ENCODE measurements around the gene MYH10. TPM values are rescaled to one million over a fixed set of nuclear protein-coding genes. Genes with fewer than 3 reads are reported as not detected.
A peak's percentile ranks its signal among the peaks of the same experiment; 100 is the strongest.

MYH10 gene
- total and polyA plus RNA-seq, 12 donors: 10.3 to 61.0 (median 36.2) TPM

DNA sequence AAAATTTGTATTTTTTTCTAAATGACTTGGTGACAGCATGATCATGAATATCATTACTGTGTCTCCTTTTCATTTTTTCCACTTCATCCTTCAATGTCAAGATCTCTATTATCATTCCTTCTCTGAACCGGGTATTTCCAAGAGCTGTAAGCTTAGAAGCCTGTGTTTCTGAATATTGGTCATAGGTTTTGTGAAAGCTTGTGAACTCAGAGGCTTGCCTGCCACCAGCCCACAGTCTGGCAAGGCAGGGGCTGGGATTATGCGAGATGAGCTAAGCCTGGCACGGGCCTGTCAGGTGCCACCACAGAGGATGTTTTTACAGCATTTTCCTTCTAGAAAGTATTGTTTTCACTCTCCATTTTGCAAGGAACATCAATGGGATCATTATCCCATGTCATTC is 92.8 kb downstream of the MYH10 start:
- 58 to 77% methylated on average over 3 of the region's 3 CpGs for WGBS, 2 donors
- H3K27ac ChIP-seq: no peak overlapping the region

DNA sequence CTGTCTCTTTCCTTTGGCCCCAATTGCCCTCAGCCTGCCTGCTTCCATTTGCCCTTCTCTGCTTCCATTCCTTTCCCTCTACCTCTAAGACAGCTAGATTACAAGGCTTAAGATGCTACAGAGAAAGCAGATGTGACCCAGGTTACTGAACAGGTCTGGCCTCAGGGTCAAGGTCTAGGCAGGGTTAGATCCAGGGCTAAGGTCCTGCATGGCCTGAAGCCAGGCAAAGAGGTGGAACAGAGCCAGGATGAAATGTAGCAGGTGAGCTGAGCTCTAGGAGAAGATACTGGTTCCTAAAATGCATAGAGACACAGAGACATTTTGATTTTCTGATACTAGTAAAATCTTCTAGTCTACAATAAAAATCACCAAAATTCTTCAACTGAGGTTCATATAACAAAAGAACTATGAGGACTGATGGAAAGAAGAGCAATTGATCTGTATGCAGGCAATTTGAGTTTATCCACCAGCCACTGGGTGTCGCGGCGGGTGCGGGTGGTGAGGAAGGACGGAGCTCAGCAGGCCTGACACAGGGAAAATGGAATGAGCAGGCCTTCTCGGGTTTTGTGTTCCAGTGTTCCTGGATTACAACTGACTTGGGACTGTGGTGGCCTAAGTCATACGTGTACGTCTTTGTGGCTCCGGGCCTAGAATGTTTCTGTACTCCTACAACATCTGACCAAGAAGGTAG is 95.9 kb downstream of the MYH10 start:
- intact Hi-C loops (cut with DNase I): no loop called here
- Histone ChIP-seq H3K9me3 (no peaks in the 10 kb centered on the region), H3K27me3 (no peaks in the 10 kb centered on the region), H3K36me3 (peaks cover 0 to 97% (median 15%) of the 10 kb centered on the region in 9 donors), H3K4me3 (no peak overlapping the region), H3K27ac (no peak overlapping the region), H3K4me1 (peaks cover 0 to 10% (median 0%) of the 10 kb centered on the region in 9 donors)
- ATAC-seq (no peak), DNase-seq (no peak)
- 95 to 97% methylated on average over 9 of the region's 9 CpGs for WGBS, 2 donors
- TF ChIP-seq, protein P1, sequence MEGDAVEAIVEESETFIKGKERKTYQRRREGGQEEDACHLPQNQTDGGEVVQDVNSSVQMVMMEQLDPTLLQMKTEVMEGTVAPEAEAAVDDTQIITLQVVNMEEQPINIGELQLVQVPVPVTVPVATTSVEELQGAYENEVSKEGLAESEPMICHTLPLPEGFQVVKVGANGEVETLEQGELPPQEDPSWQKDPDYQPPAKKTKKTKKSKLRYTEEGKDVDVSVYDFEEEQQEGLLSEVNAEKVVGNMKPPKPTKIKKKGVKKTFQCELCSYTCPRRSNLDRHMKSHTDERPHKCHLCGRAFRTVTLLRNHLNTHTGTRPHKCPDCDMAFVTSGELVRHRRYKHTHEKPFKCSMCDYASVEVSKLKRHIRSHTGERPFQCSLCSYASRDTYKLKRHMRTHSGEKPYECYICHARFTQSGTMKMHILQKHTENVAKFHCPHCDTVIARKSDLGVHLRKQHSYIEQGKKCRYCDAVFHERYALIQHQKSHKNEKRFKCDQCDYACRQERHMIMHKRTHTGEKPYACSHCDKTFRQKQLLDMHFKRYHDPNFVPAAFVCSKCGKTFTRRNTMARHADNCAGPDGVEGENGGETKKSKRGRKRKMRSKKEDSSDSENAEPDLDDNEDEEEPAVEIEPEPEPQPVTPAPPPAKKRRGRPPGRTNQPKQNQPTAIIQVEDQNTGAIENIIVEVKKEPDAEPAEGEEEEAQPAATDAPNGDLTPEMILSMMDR (IDR thresholded peaks at IDR 0.05): no peak

More for the DNA sequence above, 92.8 kb downstream of the MYH10 start:
- intact Hi-C loops (cut with DNase I): no loop called here
- TF ChIP-seq, protein P1 (IDR thresholded peaks at IDR 0.05): no peak
- DNase-seq (no peak), ATAC-seq (no peak)
- peaks cover 0 to 6% (median 0%) of the 10 kb centered on the region in 9 donors for H3K4me1 ChIP-seq
- peaks cover 0 to 98% (median 18%) of the 10 kb centered on the region in 9 donors for H3K36me3 ChIP-seq
- no peaks in the 10 kb centered on the region for H3K27me3 ChIP-seq
- H3K9me3 ChIP-seq: no peaks in the 10 kb centered on the region
- H3K4me3 ChIP-seq: no peak overlapping the region

DNA sequence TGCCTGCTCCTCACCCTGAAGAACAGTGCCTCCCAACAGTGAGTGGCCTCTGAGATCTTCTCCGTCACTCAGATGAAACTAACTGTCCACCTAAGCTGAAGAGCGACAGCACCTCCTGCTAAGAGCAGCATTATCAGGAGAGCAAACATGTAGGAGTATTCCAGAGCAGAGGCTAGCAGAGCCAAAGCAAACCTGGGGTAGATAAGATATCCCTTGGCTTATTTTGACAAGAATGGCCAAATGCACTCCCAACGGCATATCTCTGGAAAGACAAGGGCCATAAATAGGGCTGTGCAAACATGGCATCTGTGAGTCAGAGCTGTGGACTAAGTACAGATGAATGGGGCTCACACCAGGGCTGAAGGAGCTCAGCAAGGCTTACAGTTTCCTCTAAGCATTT is 98.5 kb downstream of the MYH10 start:
- H3K9me3 ChIP-seq: no peaks in the 10 kb centered on the region
- ATAC-seq: peak in 6 of 8 donors; percentile 57 to 81 (median 62)
- H3K4me3 ChIP-seq: no peak overlapping the region
- peaks cover 0 to 98% (median 15%) of the 10 kb centered on the region in 9 donors for H3K36me3 ChIP-seq
- H3K27ac ChIP-seq: no peak overlapping the region
- H3K27me3 ChIP-seq: no peaks in the 10 kb centered on the region
- intact Hi-C loops (cut with DNase I): no loop called here
- TF ChIP-seq, protein P1 (IDR thresholded peaks at IDR 0.05): no peak
- WGBS, 2 donors: 71 to 75% methylated on average over 3 of the region's 3 CpGs
- peaks cover 0 to 10% (median 0%) of the 10 kb centered on the region in 9 donors for H3K4me1 ChIP-seq
- DNase-seq: peak in 1 of 2 donors; percentile 9

DNA sequence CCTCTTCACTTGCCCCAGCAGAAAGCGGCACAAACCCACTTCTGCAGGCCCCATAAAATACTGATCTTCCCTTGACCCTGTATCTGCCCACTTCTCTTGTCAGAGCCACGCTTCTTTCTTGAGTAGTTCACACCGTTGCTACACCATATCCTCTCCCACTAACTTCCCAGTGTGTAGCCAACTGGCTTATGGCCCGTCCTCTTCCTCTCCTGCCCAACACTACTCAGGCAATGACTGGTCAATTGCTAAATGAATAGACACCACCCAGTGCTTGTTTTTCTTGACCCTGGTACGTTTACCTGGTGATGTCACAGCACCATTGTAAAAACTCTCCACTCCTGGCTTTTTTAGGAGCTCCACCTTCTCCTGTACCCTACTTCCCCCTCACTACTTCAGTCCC is 107.9 kb downstream of the MYH10 start:
- Histone ChIP-seq H3K4me3 (no peak overlapping the region), H3K4me1 (peaks cover 0 to 7% (median 0%) of the 10 kb centered on the region in 9 donors), H3K9me3 (no peaks in the 10 kb centered on the region), H3K36me3 (peaks cover 0 to 87% (median 27%) of the 10 kb centered on the region in 9 donors), H3K27me3 (no peaks in the 10 kb centered on the region), H3K27ac (no peak overlapping the region)
- DNase-seq: no peak
- TF ChIP-seq, protein P1 (IDR thresholded peaks at IDR 0.05): no peak
- intact Hi-C loops (cut with DNase I): loop anchor here in 1 of 10 donors (10.0 kb wide), 1 partner anchor 52 kb away; no protein-coding TSS in a partner anchor
- peak in 3 of 8 donors; percentile 31 to 58 (median 44) for ATAC-seq
- 67 to 69% methylated on average over 5 of the region's 5 CpGs for WGBS, 2 donors
